ENCODE measurements around the gene WDR47. TPM values are rescaled to one million over a fixed set of nuclear protein-coding genes. Genes with fewer than 3 reads are reported as not detected.
"Not testable (repeated sequence)": the region's sequence is repeated elsewhere in the genome, so short reads cannot be mapped to it uniquely, and the experiment has no call there.

The WDR47 gene
- total RNA-seq, 4 donors from 2014 or later: 13.9 to 18.8 (median 17.5) TPM

- intact Hi-C loops (cut with DNase I; ENCODE audit: low total_unique reads): no loop called here
- H3K36me3 ChIP-seq: no peaks in the 10 kb centered on the region
- ATAC-seq (no peak), DNase-seq (no peak)
- H3K27ac ChIP-seq: no peak overlapping the region
- no peak overlapping the region for H3K4me3 ChIP-seq
- no peaks in the 10 kb centered on the region for H3K9me3 ChIP-seq
- no peaks in the 10 kb centered on the region for H3K27me3 ChIP-seq
- TF ChIP-seq CTCF (IDR thresholded peaks at IDR 0.05 in 4 of 5, conservative IDR thresholded peaks at IDR 0.05 in 1 of 5): no peak
- H3K4me1 ChIP-seq: no peaks in the 10 kb centered on the region
- in situ Hi-C loops (cut with MboI; ENCODE audit: low sequenced_read_pairs in 4 of 4): no loop called here
Measured at GRCh38 chr1:109025694-109026093, 16.2 kb downstream of the WDR47 start.

GRCh38 chr1:109024646-109025045, 17.3 kb downstream of the WDR47 start:
- intact Hi-C loops (cut with DNase I; ENCODE audit: low total_unique reads): no loop called here
- Histone ChIP-seq H3K36me3 (no peaks in the 10 kb centered on the region), H3K27me3 (no peaks in the 10 kb centered on the region), H3K27ac (no peak overlapping the region), H3K4me1 (no peaks in the 10 kb centered on the region), H3K4me3 (no peak overlapping the region), H3K9me3 (no peaks in the 10 kb centered on the region)
- ATAC-seq (no peak), DNase-seq (no peak)
- TF ChIP-seq CTCF (IDR thresholded peaks at IDR 0.05 in 4 of 5, conservative IDR thresholded peaks at IDR 0.05 in 1 of 5): no peak
- no peak for TF ChIP-seq POLR2A (IDR thresholded peaks at IDR 0.05)
- in situ Hi-C loops (cut with MboI; ENCODE audit: low sequenced_read_pairs in 4 of 4): no loop called here

- no peaks in the 10 kb centered on the region for H3K4me1 ChIP-seq
- in situ Hi-C loops (cut with MboI; ENCODE audit: low sequenced_read_pairs in 4 of 4): no loop called here
- no peak overlapping the region for H3K27ac ChIP-seq
- ATAC-seq (no peak), DNase-seq (no peak)
- H3K4me3 ChIP-seq: no peak overlapping the region
- TF ChIP-seq POLR2A (IDR thresholded peaks at IDR 0.05) (no peak), CTCF (IDR thresholded peaks at IDR 0.05 in 4 of 5, conservative IDR thresholded peaks at IDR 0.05 in 1 of 5) (no peak)
- H3K9me3 ChIP-seq: peaks cover 0 to 8% (median 0%) of the 10 kb centered on the region in 3 donors
- peaks cover 0 to 15% of the 10 kb centered on the region in 2 donors for H3K36me3 ChIP-seq
- H3K27me3 ChIP-seq: no peaks in the 10 kb centered on the region
- intact Hi-C loops (cut with DNase I; ENCODE audit: low total_unique reads): no loop called here
Measured at GRCh38 chr1:109020693-109021257, 21.1 kb downstream of the WDR47 start.

- DNase-seq; H3K9me3 ChIP-seq; intact Hi-C loops (cut with DNase I; ENCODE audit: low total_unique reads); ATAC-seq; H3K27ac ChIP-seq; H3K4me3 ChIP-seq; H3K27me3 ChIP-seq; in situ Hi-C loops (cut with MboI; ENCODE audit: low sequenced_read_pairs in 4 of 4); H3K4me1 ChIP-seq: not testable (repeated sequence)
- H3K36me3 ChIP-seq: peaks cover 0 to 15% of the 10 kb centered on the region in 2 donors
Measured at GRCh38 chr1:109017719-109018118, 24.2 kb downstream of the WDR47 start.

- Histone ChIP-seq H3K27me3 (no peaks in the 10 kb centered on the region), H3K9me3 (peaks cover 0 to 8% (median 0%) of the 10 kb centered on the region in 3 donors), H3K4me3 (no peak overlapping the region), H3K27ac (no peak overlapping the region), H3K36me3 (peaks cover 0 to 15% of the 10 kb centered on the region in 2 donors), H3K4me1 (peaks cover 0 to 8% of the 10 kb centered on the region in 2 donors)
- no peak for TF ChIP-seq CTCF (IDR thresholded peaks at IDR 0.05 in 4 of 5, conservative IDR thresholded peaks at IDR 0.05 in 1 of 5)
- no peak for TF ChIP-seq POLR2A (IDR thresholded peaks at IDR 0.05)
- intact Hi-C loops (cut with DNase I; ENCODE audit: low total_unique reads) (no loop called here), in situ Hi-C loops (cut with MboI; ENCODE audit: low sequenced_read_pairs in 4 of 4) (no loop called here)
- no peak for DNase-seq
- no peak for ATAC-seq
Measured at GRCh38 chr1:109017134-109017533, 24.8 kb downstream of the WDR47 start.
